ENCODE data around the gene ACSF2.

Gene ACSF2

GRCh38 chr17:50469671-50470305 is 43.8 kb downstream of the ACSF2 start:
- Histone ChIP-seq H2AFZ (ENCODE audit: low read depth, low read length, severe bottlenecking) (no peak overlapping the region), H3K79me2 (ENCODE audit: insufficient read depth, low read length) (no peaks in the 10 kb centered on the region), H3K36me3 (ENCODE audit: low read length) (no peaks in the 10 kb centered on the region), H3K4me2 (ENCODE audit: low read depth, low read length, poor library complexity, severe bottlenecking) (no peak overlapping the region), H3K27ac (ENCODE audit: low read depth, low read length) (no peak overlapping the region), H3F3A (ENCODE audit: insufficient read depth) (no peaks in the 10 kb centered on the region), H3K9me3 (ENCODE audit: insufficient read depth, low read length) (no peaks in the 10 kb centered on the region), H4K20me1 (ENCODE audit: low read depth, low read length) (no peaks in the 10 kb centered on the region), H3K9ac (ENCODE audit: low read length) (no peak overlapping the region), H3K9me2 (replicated peaks; ENCODE audit: insufficient read depth, low read length) (no peaks in the 10 kb centered on the region), H3K27me3 (ENCODE audit: low read length) (no peaks in the 10 kb centered on the region), H3K4me3 (ENCODE audit: insufficient read depth, low read length, poor library complexity, severe bottlenecking) (no peak overlapping the region)
- no peak for TF ChIP-seq EZH2phosphoT487 (conservative IDR thresholded peaks at IDR 0.05; ENCODE audit: low read length)
- TF ChIP-seq CTCF (IDR thresholded peaks at IDR 0.05; ENCODE audit: insufficient read depth, low read length, poor library complexity, severe bottlenecking), result no peak

DNA sequence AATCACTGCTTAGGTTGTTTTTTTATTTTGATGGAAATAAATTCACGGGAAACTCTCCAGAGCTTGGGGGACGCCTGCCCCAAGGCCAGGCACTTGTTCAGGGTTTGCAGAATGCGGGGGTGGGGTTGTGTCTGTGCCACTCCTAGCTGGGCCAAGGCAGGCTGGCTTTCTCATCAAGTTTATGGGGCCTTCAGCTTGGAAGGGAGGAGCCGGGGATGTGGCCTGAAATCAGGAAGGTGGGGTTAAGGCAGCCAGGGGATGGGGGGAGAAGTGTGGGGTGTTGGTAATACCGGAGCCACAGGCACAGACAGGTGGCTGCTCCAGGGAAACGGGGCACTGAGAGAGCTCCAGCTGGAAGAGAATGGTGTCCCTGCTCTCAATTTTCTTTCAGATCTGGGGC is 44.4 kb downstream of the ACSF2 start:
- H3K9me2 ChIP-seq (replicated peaks; ENCODE audit: insufficient read depth, low read length), result no peaks in the 10 kb centered on the region
- no peak overlapping the region for H3K9ac ChIP-seq (ENCODE audit: low read length)
- H3F3A ChIP-seq (ENCODE audit: insufficient read depth), result no peaks in the 10 kb centered on the region
- H4K20me1 ChIP-seq (ENCODE audit: low read depth, low read length), result no peaks in the 10 kb centered on the region
- H3K4me3 ChIP-seq (ENCODE audit: insufficient read depth, low read length, poor library complexity, severe bottlenecking), result no peak overlapping the region
- H3K36me3 ChIP-seq (ENCODE audit: low read length), result no peaks in the 10 kb centered on the region
- TF ChIP-seq CTCF (IDR thresholded peaks at IDR 0.05; ENCODE audit: insufficient read depth, low read length, poor library complexity, severe bottlenecking), result no peak
- TF ChIP-seq EZH2phosphoT487 (conservative IDR thresholded peaks at IDR 0.05; ENCODE audit: low read length), result no peak
- no peaks in the 10 kb centered on the region for H3K9me3 ChIP-seq (ENCODE audit: insufficient read depth, low read length)
- H3K27ac ChIP-seq (ENCODE audit: low read depth, low read length), result no peak overlapping the region
- no peaks in the 10 kb centered on the region for H3K27me3 ChIP-seq (ENCODE audit: low read length)
- H3K4me2 ChIP-seq (ENCODE audit: low read depth, low read length, poor library complexity, severe bottlenecking), result no peak overlapping the region
- H3K79me2 ChIP-seq (ENCODE audit: insufficient read depth, low read length), result no peaks in the 10 kb centered on the region
- H2AFZ ChIP-seq (ENCODE audit: low read depth, low read length, severe bottlenecking), result no peak overlapping the region

DNA sequence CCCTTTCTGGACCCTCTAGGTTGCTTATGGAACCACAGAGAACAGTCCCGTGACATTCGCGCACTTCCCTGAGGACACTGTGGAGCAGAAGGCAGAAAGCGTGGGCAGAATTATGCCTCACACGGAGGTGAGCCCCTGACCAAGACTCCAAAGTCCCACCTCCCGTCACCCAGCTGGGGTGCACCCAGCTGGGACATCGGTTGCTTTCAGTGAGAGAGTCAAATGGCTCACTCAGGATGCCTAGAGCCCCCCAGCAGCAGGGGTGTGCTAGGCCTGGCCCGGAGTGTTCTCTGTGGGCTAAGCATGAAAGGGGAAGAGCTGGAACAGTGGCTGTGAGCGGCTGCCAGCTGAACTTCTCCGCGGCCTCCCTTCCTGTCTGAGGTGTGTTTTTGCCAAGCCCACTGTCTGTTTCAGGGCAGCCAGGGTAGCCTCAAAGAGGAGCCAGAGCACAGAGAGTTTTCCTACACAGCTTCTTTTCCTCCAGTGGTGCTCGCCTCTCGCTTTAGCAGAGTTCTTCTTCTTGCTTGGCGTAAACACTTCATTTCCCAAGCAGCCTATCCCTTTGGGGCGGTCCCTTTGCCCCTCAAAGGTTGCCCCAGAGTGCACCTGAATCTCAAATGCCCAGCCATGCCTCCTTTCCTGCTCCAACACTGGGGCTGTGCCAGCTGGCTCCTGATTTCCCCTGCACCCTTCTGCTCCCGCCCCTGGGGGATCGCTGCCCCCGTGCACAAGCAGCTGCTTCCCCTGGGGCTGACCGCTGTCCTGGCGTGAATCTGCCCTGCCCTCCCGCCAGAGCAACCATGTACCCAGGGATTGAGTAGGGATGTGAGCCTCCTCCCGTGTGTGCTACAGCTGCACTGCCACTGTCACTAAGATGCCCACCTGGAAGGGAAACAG is 45.2 kb downstream of the ACSF2 start:
- Histone ChIP-seq H3K4me2 (ENCODE audit: low read depth, low read length, poor library complexity, severe bottlenecking) (no peak overlapping the region), H3K9ac (ENCODE audit: low read length) (no peak overlapping the region), H4K20me1 (ENCODE audit: low read depth, low read length) (no peaks in the 10 kb centered on the region), H3K9me2 (replicated peaks; ENCODE audit: insufficient read depth, low read length) (no peaks in the 10 kb centered on the region), H3K27me3 (ENCODE audit: low read length) (no peaks in the 10 kb centered on the region), H3K4me3 (ENCODE audit: insufficient read depth, low read length, poor library complexity, severe bottlenecking) (no peak overlapping the region), H3F3A (ENCODE audit: insufficient read depth) (no peaks in the 10 kb centered on the region), H3K36me3 (ENCODE audit: low read length) (no peaks in the 10 kb centered on the region), H3K79me2 (ENCODE audit: insufficient read depth, low read length) (no peaks in the 10 kb centered on the region), H3K27ac (ENCODE audit: low read depth, low read length) (no peak overlapping the region), H3K9me3 (ENCODE audit: insufficient read depth, low read length) (no peaks in the 10 kb centered on the region), H2AFZ (ENCODE audit: low read depth, low read length, severe bottlenecking) (no peak overlapping the region)
- TF ChIP-seq CTCF (IDR thresholded peaks at IDR 0.05; ENCODE audit: insufficient read depth, low read length, poor library complexity, severe bottlenecking), result no peak

Data from SU-DHL-6 (cell line).